ENCODE data around the gene GLP1R.

- TF ChIP-seq FOXK2 (IDR thresholded peaks at IDR 0.05) (no peak), TARDBP (IDR thresholded peaks at IDR 0.05) (no peak), BHLHE40 (IDR thresholded peaks at IDR 0.05; ENCODE audit: borderline replicate concordance) (no peak), CTBP1 (IDR thresholded peaks at IDR 0.05; ENCODE audit: borderline replicate concordance) (no peak), SUZ12 (IDR thresholded peaks at IDR 0.05) (no peak), SP1 (IDR thresholded peaks at IDR 0.05) (no peak), ELF4 (IDR thresholded peaks at IDR 0.05) (no peak), HDGF (IDR thresholded peaks at IDR 0.05; ENCODE audit: borderline replicate concordance) (no peak), ZNF384 (IDR thresholded peaks at IDR 0.05) (no peak), NFRKB (IDR thresholded peaks at IDR 0.05) (no peak), FOXM1 (IDR thresholded peaks at IDR 0.05; ENCODE audit: borderline replicate concordance) (no peak), LEF1 (IDR thresholded peaks at IDR 0.05; ENCODE audit: borderline replicate concordance) (no peak)
Measured at GRCh38 chr6:39037082-39037508, 11.5 kb upstream of the GLP1R start.
